Natural killer cell (primary cell): ENCODE data around the gene HTR6. TPM values are rescaled to one million over a fixed set of nuclear protein-coding genes. Genes with fewer than 3 reads are reported as not detected.

Source experiments
- ATAC-seq, 3 donors: fragments of 150-1000 bp in 2 of 3; fragments of 200-7000 bp in 1 of 3; cut with Tn5 transposase; 1 replicate in 1 of 3; 2 replicates in 2 of 3; pipeline ENCODE4 v1.10.0; 2021; ENCODE audit warnings: mild to moderate bottlenecking in 2 of 3, moderate library complexity in 2 of 3
- DNase-seq, 2 donors: peaks; one replicate each; pipeline versions ENCODE4 v3.0.0 to v3.0.0-alpha.2; 2013 to 2021; ENCODE audit warnings: mixed read lengths in 1 of 2
- H3K27ac ChIP-seq: one replicate; pipeline ENCODE4 v1.5.1; 2013; ENCODE audit warnings: mild to moderate bottlenecking, low read length
- H3K27me3 ChIP-seq: one replicate; pipeline ENCODE4 v1.6.1; 2013; ENCODE audit warnings: low read length; ENCODE audit not compliant: control insufficient read depth, insufficient read depth
- H3K36me3 ChIP-seq: one replicate; pipeline ENCODE4 v1.6.1; 2013; ENCODE audit warnings: low read length; ENCODE audit not compliant: control insufficient read depth, insufficient read depth
- H3K4me1 ChIP-seq: one replicate; pipeline ENCODE4 v1.6.1; 2013; ENCODE audit warnings: low read length; ENCODE audit not compliant: control insufficient read depth, insufficient read depth
- H3K4me3 ChIP-seq: one replicate; pipeline ENCODE4 v1.5.1; 2013; ENCODE audit warnings: low read length
- H3K9me3 ChIP-seq: one replicate; pipeline ENCODE4 v1.6.1; 2013; ENCODE audit warnings: low read length; ENCODE audit not compliant: control insufficient read depth, insufficient read depth
- H3K27ac Mint-ChIP-seq, 2 donors: one replicate each; pipeline ENCODE4 v1.8.0; 2022; ENCODE audit warnings: mild to moderate bottlenecking in 2 of 2, mixed read lengths in 2 of 2, moderate library complexity in 1 of 2
- H3K27me3 Mint-ChIP-seq, 2 donors: one replicate each; pipeline ENCODE4 v1.8.0; 2022; ENCODE audit warnings: low read depth in 2 of 2, mixed read lengths in 2 of 2
- H3K36me3 Mint-ChIP-seq: one replicate; pipeline ENCODE4 v1.8.0; 2022; ENCODE audit warnings: mixed read lengths
- H3K4me1 Mint-ChIP-seq, 2 donors: one replicate each; pipeline ENCODE4 v1.8.0; 2022; ENCODE audit warnings: mixed read lengths in 2 of 2
- H3K4me3 Mint-ChIP-seq: one replicate; pipeline ENCODE4 v1.8.0; 2022; ENCODE audit warnings: mild to moderate bottlenecking, moderate library complexity, mixed read lengths
- H3K9me3 Mint-ChIP-seq, 2 donors: one replicate each; pipeline ENCODE4 v1.8.0; 2022; ENCODE audit warnings: mixed read lengths in 2 of 2
- CTCF ChIP-seq: fragments of 200-600 bp; IDR thresholded peaks from one replicate; pipeline ENCODE4 v1.8.0; 2022; ENCODE audit warnings: antibody characterized with exemption
- WGBS: methylation state at CpG from one replicate; pipeline ENCODE4 v1.1.7; 2013; ENCODE audit warnings: missing lambda C conversion rate; ENCODE audit not compliant: insufficient coverage; 5-methylcytosine and 5-hydroxymethylcytosine counted together
- intact Hi-C: fragments of 100-400 bp; cut with micrococcal nuclease; formaldehyde crosslinking; loops from one replicate; pipeline ENCODE4 v1.14.2; 2022
- total RNA-seq, 4 donors: library from RNA; stranded (reverse); fragments of 120-200 nt in 1 of 4; gene quantifications; one replicate each; pipeline versions ENCODE4 v1.2.3 to v1.2.4, GENCODE V29; 2013 to 2022

HTR6 gene
- total RNA-seq, 3 donors from 2014 or later (not counting 1 experiment from before 2014, with no cell fraction given) = 0.18 TPM; not detected in 2

DNA sequence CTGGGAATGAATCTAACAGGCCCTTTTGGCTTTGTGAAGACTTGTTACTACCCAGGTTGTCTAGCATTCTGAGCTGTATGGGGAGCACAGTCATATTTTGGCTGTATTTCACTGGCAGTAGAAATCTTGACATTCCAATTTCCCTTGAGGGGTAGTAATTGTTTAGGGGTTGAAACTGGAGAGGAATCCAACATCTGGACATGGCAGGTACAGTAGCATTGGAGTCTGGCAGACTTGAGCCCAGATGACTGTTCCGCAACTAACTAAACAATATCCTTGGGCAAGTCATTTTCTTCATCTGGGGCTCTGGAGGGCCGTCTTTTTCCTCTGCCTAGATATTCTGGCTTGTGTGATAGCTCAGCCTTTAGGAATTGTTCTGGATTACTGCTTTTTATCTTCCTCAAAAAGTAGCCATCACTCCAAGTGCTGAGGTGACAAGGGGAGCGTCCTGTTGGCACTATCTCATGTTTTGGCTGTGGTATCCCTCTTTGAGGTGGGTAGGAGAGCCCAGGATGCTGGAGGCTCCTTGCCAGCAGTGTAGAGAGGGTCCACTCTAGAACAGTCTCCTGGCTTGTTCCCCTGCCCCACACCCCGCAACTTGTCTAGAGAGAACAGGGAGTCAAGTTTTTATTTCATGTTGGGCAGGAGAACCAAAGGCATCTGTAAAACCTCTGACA, 43.3 kb upstream of the HTR6 start:
- no peak for ATAC-seq
- H3K9me3 Mint-ChIP-seq = no peaks in the 10 kb centered on the region

DNA sequence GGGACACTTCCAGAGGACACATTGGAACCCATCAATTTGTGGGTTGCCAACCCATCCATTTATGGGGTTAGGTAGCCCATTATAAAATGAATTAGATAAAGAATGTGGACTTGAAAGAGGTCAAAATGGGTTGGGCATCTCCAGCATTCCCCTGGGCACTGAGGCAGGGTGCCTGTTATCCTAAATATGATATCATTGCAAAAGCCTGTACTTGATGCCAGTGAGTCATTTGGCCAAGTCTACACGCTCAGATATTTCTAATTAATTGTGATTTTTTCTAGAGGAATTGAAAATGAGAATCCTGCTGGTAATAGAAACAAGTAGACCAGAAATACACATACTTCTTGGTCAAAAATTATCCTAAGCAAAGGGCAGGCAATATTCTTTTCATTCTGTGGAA, 42.5 kb upstream of the HTR6 start:
- H3K9me3 ChIP-seq = no peaks in the 10 kb centered on the region
- intact Hi-C loops = no loop called here
- no peaks in the 10 kb centered on the region for H3K4me1 ChIP-seq
- whole genome bisulfite sequencing = 57% methylated on average over 1 of the region's 1 CpG
- no peaks in the 10 kb centered on the region for H3K9me3 Mint-ChIP-seq
- H3K4me3 Mint-ChIP-seq = no peak overlapping the region
- ATAC-seq = no peak
- H3K36me3 Mint-ChIP-seq = no peaks in the 10 kb centered on the region
- no peak for DNase-seq
- no peak overlapping the region for H3K27ac Mint-ChIP-seq
- H3K4me3 ChIP-seq = no peak overlapping the region
- TF ChIP-seq CTCF = no peak
- H3K36me3 ChIP-seq = peaks cover 31% of the 10 kb centered on the region
- no peak overlapping the region for H3K27ac ChIP-seq
- H3K27me3 ChIP-seq = no peaks in the 10 kb centered on the region
- peaks cover 0 to 15% of the 10 kb centered on the region in 2 donors for H3K4me1 Mint-ChIP-seq
- H3K27me3 Mint-ChIP-seq = no peaks in the 10 kb centered on the region

More for the DNA sequence above, 43.3 kb upstream of the HTR6 start:
- H3K27me3 Mint-ChIP-seq = no peaks in the 10 kb centered on the region
- peak overlapping the region in 1 of 2 donors; percentile 42 for H3K27ac Mint-ChIP-seq
- DNase-seq = no peak
- no peak overlapping the region for H3K4me3 Mint-ChIP-seq
- Histone ChIP-seq H3K36me3 (peaks cover 31% of the 10 kb centered on the region), H3K27ac (no peak overlapping the region), H3K27me3 (no peaks in the 10 kb centered on the region), H3K4me3 (no peak overlapping the region), H3K4me1 (no peaks in the 10 kb centered on the region), H3K9me3 (no peaks in the 10 kb centered on the region)
- peaks cover 0 to 15% of the 10 kb centered on the region in 2 donors for H3K4me1 Mint-ChIP-seq
- WGBS = 100% methylated on average over 4 of the region's 4 CpGs
- no peaks in the 10 kb centered on the region for H3K36me3 Mint-ChIP-seq
- intact Hi-C loops = no loop called here
- TF ChIP-seq CTCF = no peak

GRCh38 chr1:19623523-19623922, 41.2 kb upstream of the HTR6 start:
- H3K4me1 ChIP-seq = no peaks in the 10 kb centered on the region
- Mint-ChIP-seq H3K27me3 (no peaks in the 10 kb centered on the region), H3K27ac (no peak overlapping the region), H3K36me3 (no peaks in the 10 kb centered on the region), H3K4me1 (peaks cover 0 to 15% of the 10 kb centered on the region in 2 donors), H3K4me3 (no peak overlapping the region), H3K9me3 (no peaks in the 10 kb centered on the region)
- peaks cover 29% of the 10 kb centered on the region for H3K36me3 ChIP-seq
- H3K9me3 ChIP-seq = no peaks in the 10 kb centered on the region
- no peak for DNase-seq
- intact Hi-C loops = no loop called here
- H3K27me3 ChIP-seq = no peaks in the 10 kb centered on the region
- WGBS = 92% methylated on average over 3 of the region's 3 CpGs
- no peak for TF ChIP-seq CTCF
- H3K27ac ChIP-seq = no peak overlapping the region
- H3K4me3 ChIP-seq = no peak overlapping the region
- ATAC-seq = no peak
